Measurements from ENCODE around the gene PIP4K2A. TPM values are rescaled to one million over a fixed set of nuclear protein-coding genes. Genes with fewer than 3 reads are reported as not detected.

The PIP4K2A gene
- total RNA-seq, 1 experiment from 2014 or later: 5.0 TPM

GRCh38 chr10:22599048-22599561, 115.3 kb downstream of the PIP4K2A start:
- peak; percentile 23 for DNase-seq (ENCODE audit: low spot score)

- DNase-seq (ENCODE audit: low spot score): no peak
Observed at GRCh38 chr10:22598478-22598877, 115.9 kb downstream of the PIP4K2A start.

- no peak for DNase-seq (ENCODE audit: low spot score)
Observed at GRCh38 chr10:22597138-22597537, 117.2 kb downstream of the PIP4K2A start.

- peak; percentile 2 for DNase-seq (ENCODE audit: low spot score)
Observed at GRCh38 chr10:22593636-22594198, 120.7 kb downstream of the PIP4K2A start.

GRCh38 chr10:22593026-22593425, 121.4 kb downstream of the PIP4K2A start:
- DNase-seq (ENCODE audit: low spot score): no peak

- DNase-seq (ENCODE audit: low spot score): no peak
Observed at GRCh38 chr10:22589851-22590514, 124.4 kb downstream of the PIP4K2A start.

- no peak for DNase-seq (ENCODE audit: low spot score)
Observed at GRCh38 chr10:22588462-22588861, 125.9 kb downstream of the PIP4K2A start.

GRCh38 chr10:22583683-22584082, 130.7 kb downstream of the PIP4K2A start:
- DNase-seq (ENCODE audit: low spot score): no peak

- DNase-seq (ENCODE audit: low spot score): no peak
Observed at GRCh38 chr10:22581461-22581860, 132.9 kb downstream of the PIP4K2A start.

GRCh38 chr10:22580711-22581110, 133.7 kb downstream of the PIP4K2A start:
- no peak for DNase-seq (ENCODE audit: low spot score)

- no peak for DNase-seq (ENCODE audit: low spot score)
Observed at GRCh38 chr10:22579826-22580225, 134.6 kb downstream of the PIP4K2A start.

GRCh38 chr10:22573820-22574569, 140.4 kb downstream of the PIP4K2A start:
- peak; percentile 46 for DNase-seq (ENCODE audit: low spot score)

- DNase-seq (ENCODE audit: low spot score): no peak
Observed at GRCh38 chr10:22570733-22571430, 143.5 kb downstream of the PIP4K2A start.

GRCh38 chr10:22570234-22570633, 144.1 kb downstream of the PIP4K2A start:
- no peak for DNase-seq (ENCODE audit: low spot score)

- no peak for DNase-seq (ENCODE audit: low spot score)
Observed at GRCh38 chr10:22568928-22569327, 145.4 kb downstream of the PIP4K2A start.

GRCh38 chr10:22564060-22564459, 150.3 kb downstream of the PIP4K2A start:
- DNase-seq (ENCODE audit: low spot score): no peak

- no peak for DNase-seq (ENCODE audit: low spot score)
Observed at GRCh38 chr10:22561909-22562308, 152.5 kb downstream of the PIP4K2A start.

GRCh38 chr10:22560913-22561239, 153.5 kb downstream of the PIP4K2A start:
- no peak for DNase-seq (ENCODE audit: low spot score)

GRCh38 chr10:22560096-22560912, 154.1 kb downstream of the PIP4K2A start:
- DNase-seq (ENCODE audit: low spot score): no peak

GRCh38 chr10:22557321-22557720, 157.1 kb downstream of the PIP4K2A start:
- DNase-seq (ENCODE audit: low spot score): no peak

- DNase-seq (ENCODE audit: low spot score): no peak
Observed at GRCh38 chr10:22556774-22557173, 157.6 kb downstream of the PIP4K2A start.

Measured in HT-29 (cell line).